Right lobe of liver (tissue), 4 donors: ENCODE measurements around the gene THSD1.

ENCODE experiments used
- POLR2A ChIP-seq: fragments of 450-650 bp; IDR thresholded peaks from one replicate; pipeline ENCODE4 v1.6.1; 2017; ENCODE audit warnings: antibody characterized with exemption, mild to moderate bottlenecking
- TF ChIP-seq, protein P1 (sequence below), 4 donors: fragments of 200-600 bp in 3 of 4; fragments of 450-650 bp in 1 of 4; IDR thresholded peaks; one replicate each; pipeline versions ENCODE4 v1.5.1 to v1.8.0; 2016 to 2022; ENCODE audit warnings: antibody characterized with exemption in 4 of 4, mild to moderate bottlenecking in 2 of 4
- donor health status: DM: no; HTN: no; CAD: no.
- donor health status: DM: no; HTN: no; CAD: no.
- donor health status: DM: no; HTN: yes; CAD: no.

DNA sequence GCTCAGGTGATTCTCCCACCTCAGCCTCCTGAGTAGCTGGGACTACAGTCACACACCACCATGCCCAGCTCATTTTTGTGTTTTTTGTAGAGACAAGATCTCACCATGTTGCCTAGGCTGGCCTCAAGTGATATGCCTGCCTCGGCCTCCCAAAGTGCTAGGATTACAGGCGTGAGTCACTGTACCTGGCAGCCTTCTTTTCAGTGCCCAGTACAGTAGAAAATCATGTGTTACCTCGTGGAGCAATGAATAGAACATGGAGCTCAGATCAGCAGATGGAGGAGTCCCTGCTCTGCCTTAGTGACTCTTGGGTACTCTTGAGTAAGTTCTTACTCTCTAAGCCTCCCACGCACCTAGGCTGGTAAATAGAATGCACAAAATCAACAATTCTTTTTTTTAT lies 44.7 kb downstream of the THSD1 start:
- TF ChIP-seq, protein P1, sequence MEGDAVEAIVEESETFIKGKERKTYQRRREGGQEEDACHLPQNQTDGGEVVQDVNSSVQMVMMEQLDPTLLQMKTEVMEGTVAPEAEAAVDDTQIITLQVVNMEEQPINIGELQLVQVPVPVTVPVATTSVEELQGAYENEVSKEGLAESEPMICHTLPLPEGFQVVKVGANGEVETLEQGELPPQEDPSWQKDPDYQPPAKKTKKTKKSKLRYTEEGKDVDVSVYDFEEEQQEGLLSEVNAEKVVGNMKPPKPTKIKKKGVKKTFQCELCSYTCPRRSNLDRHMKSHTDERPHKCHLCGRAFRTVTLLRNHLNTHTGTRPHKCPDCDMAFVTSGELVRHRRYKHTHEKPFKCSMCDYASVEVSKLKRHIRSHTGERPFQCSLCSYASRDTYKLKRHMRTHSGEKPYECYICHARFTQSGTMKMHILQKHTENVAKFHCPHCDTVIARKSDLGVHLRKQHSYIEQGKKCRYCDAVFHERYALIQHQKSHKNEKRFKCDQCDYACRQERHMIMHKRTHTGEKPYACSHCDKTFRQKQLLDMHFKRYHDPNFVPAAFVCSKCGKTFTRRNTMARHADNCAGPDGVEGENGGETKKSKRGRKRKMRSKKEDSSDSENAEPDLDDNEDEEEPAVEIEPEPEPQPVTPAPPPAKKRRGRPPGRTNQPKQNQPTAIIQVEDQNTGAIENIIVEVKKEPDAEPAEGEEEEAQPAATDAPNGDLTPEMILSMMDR (IDR thresholded peaks at IDR 0.05): no peak
- no peak for TF ChIP-seq POLR2A
